DMS114 treated with DMSO at 0.1 percent for 48 hours (cell line): ENCODE results near the gene TARS2.

ENCODE experiments used
- DNase-seq: peaks from one replicate; lab custom pipeline; 2025; ENCODE audit not compliant: unreplicated experiment; lab: John Stamatoyannopoulos, UW

The TARS2 gene

GRCh38 chr1:150536836-150537731 is 49.9 kb downstream of the TARS2 start:
- DNase-seq = no peak

- DNase-seq = no peak
Measured at GRCh38 chr1:150537732-150538684, 50.8 kb downstream of the TARS2 start.

DNA sequence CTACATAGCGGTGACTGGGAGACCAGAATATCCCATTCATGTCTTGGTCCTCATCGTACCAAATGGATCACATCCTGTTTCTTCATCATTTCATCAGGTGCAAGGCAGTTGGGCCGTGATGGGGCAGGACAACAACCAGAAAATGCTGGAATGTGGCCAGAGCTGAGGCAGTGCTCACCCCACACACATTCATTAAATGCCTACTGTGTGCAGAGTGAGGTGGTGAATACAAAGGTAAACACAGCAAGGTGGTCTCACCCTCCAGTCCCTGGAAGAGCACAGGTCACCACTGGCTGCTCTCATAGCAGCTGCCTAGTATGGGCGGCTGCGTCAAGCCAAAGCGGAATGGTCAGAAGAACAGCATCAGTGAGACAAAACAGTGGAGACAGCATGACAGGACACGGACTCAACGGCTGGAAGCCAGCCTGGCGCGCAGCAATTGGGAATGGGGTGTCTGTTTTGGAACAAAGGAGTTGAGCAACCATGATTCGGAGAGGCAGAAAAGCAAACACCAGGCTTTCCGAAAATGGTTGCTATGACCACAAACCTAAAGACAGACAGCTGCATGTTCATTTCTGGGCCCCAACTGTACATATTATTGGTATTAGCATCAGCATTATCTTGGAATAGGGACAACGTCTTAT is 56.4 kb downstream of the TARS2 start:
- no peak for DNase-seq

GRCh38 chr1:150544204-150544603 is 57.0 kb downstream of the TARS2 start:
- DNase-seq = no peak

GRCh38 chr1:150545486-150546032 is 58.3 kb downstream of the TARS2 start:
- no peak for DNase-seq

GRCh38 chr1:150546294-150546937 is 59.2 kb downstream of the TARS2 start:
- no peak for DNase-seq

DNA sequence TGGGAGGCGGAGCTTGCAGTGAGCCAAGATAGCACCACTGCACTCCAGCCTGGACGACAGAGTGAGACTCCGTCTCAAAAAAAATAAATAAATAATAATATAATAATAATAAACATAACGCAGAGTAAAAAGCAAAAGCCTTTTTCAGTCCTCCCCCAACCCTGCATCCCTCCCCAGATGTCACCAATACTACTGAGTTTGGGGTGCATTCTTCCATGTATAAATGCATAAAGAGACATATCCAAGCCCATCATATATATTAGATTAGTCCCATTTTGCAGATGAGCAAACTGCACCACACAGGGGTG is 61.1 kb downstream of the TARS2 start:
- no peak for DNase-seq

DNA sequence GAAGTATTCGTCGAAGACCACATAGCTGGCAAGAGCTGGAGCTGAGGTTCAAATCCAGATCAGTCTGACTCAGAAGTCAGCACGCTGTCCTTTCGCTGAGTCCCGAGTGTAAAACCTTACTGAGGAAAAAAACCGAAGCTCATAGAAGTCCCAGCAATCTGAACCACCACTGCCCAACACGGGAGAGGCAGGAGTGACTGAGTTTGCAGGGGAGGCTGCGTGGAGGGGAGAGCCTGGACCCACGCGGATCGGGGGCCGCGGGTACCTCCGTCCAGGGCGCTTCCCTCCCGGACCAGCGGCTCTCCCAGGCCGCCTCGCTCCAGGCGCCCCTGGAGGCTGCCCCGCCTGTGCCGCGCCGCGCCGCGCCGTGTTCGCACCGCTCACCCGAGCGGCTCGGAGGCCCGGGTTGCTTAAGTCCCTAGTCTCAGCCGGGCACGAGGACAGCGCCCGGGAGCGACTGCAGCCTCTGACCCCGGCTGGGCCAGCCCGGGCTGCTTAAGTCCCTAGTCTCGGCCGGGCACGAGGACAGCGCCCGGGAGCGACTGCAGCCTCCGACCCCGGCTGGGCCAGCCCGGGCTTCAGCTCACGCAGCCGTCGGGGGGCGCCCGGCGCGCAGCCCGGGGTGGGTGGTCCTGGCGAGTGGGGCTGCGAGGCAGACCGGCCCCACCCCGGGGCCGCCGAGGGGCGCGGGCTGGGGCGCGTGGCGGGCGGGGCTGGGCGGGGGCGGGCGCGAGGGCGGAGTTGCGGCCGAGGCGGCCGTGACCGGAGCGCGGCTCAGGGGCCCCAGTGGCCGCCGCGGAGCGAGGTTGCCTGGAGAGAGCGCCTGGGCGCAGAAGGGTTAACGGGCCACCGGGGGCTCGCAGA is 61.6 kb downstream of the TARS2 start, which contains the start of gene ADAMTSL4:
ADAMTSL4 (plus strand) TSS at position 777 of the 864 bp plus-strand sequence. CDS start 2,881 bp downstream, outside the sequence.
- no peak for DNase-seq

DNA sequence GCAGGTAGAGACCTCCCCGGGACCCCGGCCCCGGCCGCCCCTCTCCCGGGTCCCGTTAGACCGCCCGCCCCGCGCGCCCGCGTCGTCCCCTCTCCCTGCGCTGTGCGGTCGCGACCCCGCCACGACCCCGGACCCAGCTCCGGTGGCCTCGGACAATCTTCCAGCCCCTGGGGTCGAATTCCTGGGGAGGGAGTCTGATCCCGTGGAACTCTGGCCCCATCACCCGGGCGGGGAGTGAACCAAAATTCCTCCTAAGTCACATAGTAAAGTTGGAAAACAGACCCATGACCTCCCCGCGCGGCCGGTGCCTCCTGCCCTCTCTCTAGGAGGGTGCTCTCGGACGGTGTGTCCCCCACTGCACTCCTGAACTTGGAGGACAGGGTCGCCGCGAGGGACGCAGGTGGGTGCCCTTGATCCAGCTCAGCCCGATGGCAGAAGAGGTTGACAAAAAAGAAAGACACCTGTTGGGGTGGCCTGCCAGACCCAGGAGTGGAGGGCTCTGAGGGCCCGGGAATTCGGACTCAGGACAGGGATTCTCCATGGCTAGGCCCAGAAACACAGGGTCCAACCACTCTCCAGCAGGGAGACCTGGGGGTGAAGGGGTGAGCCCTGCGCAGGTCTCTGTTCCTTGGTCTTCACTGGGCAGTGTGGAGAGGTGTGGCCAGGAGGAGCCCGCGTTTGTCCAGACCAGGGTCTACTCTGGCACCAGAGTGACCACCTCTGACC is 62.4 kb downstream of the TARS2 start:
- no peak for DNase-seq

DNA sequence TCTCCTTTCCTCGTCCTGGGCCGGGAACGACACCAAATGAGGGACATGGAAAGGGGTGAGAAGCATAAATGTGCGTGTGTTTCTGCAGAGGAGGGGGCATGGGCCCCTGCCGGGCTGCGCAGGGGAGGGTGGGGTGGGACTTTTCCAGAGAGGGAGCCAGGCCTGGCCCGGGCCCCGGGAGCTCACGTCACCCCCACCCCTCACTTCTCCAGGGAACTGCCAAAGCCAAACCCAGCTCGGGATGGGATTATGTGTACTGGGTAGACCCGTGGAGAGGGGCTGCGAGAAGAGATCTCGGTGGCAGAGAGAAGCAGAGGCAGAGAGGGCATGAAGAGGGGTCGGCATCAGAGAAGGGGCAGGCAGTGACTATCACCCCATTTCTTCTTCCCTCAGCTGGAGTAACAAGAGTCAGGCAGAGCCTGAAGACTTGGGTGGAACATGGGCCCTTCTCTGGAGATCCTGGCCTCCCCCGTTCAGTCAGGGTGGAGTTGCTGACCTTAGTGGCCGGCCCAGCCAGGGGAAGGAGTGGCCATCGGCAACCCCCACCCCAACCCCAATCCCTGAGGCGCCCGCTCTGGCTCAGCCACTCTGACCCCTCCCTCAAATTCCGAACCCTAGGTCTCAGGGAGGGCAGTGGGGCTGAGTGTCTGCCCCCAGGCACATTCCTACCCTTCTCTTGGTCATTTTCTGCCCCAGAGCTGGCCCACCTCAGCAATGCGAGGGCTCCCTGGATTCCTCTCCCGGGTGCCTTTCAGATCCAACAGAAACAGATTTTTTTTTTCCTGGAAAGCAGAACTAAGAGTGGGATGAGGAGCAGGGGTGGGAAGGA is 63.2 kb downstream of the TARS2 start:
- no peak for DNase-seq

DNA sequence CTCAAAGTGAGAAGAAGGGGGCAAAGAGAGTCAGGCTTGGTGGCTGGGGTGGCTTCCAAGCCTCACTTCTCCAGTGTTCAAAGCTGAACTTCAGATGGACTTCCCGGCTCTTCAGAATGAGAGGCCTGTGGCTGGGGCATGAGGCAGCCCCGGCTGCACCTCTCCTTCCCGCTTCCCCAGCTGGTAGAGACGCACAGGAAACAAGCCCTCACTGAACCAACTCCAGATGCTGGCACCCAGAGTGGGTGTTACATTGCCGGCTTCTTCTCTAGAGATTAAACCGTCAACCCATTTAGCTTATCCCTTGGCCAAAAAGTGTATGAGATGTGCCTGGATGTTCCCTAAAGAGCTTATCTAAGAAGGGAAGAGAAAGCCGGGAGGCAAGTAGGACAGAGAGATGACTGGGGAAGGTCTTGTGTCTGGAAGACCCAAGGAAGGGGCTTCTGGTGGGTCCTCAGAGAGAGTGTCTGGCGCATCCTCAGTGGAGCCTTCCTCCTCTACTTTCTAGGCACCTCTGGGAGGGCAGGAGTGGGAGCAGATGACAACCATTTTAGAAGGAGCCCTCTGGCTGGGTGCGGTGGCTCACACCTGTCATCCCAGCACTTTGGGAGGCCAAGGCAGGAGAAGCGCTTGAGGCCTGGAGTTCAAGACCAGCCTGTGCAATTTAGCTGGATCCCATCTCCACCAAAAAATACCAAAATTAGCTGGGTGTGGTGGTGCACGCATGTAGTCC is 64.0 kb downstream of the TARS2 start:
- no peak for DNase-seq

GRCh38 chr1:150551784-150552127 is 64.5 kb downstream of the TARS2 start:
- DNase-seq = no peak

GRCh38 chr1:150552128-150552910 is 65.1 kb downstream of the TARS2 start:
- DNase-seq = no peak

- DNase-seq = no peak
Measured at GRCh38 chr1:150552911-150553289, 65.7 kb downstream of the TARS2 start.

GRCh38 chr1:150553392-150554085 is 66.3 kb downstream of the TARS2 start:
- DNase-seq = no peak

DNA sequence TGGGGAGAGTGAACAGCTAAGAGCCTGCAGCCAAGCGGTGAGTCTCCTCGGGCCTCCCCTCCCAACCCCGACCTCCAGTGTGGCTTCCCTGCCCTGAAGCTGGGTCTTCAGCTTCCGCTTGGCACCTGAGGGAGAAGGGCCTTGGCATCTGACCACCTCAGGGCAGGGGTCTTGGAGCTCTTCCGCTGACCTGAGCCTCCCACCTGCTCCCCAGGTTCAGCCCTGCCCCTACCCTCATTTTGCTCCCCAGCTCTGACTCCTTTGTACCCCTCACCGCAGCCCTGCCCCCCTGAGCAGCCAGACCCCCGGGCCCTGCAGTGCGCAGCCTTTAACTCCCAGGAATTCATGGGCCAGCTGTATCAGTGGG is 66.8 kb downstream of the TARS2 start:
- DNase-seq = no peak
